Measurements from ENCODE around the gene NDUFS5.

Gene NDUFS5

DNA sequence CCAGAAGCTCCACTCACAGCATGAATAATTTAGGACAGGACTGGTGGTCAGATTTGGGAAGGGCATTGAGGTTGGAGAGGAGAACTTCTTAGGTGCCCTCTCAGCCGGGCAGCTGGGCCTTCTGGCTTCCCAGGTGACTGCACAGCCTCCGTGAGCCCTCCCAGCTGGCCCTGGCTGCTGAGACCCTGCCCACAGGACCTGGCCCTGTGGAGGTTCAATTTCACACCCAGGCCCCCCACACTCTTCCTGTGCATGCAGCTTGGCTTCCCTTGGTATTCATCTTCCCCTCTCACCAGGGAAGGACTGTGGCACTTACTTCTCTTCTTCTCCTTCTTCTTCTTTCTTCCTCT is 50.6 kb downstream of the NDUFS5 start:
- TF ChIP-seq ZBTB7A (IDR thresholded peaks at IDR 0.05; ENCODE audit: low read depth) (no peak), RAD21 (IDR thresholded peaks at IDR 0.05; ENCODE audit: low read depth) (no peak), CREB1 (IDR thresholded peaks at IDR 0.05; ENCODE audit: low read depth) (no peak)
- TF ChIP-seq, protein P1, sequence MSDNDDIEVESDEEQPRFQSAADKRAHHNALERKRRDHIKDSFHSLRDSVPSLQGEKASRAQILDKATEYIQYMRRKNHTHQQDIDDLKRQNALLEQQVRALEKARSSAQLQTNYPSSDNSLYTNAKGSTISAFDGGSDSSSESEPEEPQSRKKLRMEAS (IDR thresholded peaks at IDR 0.05): no peak
- TF ChIP-seq, protein P2, sequence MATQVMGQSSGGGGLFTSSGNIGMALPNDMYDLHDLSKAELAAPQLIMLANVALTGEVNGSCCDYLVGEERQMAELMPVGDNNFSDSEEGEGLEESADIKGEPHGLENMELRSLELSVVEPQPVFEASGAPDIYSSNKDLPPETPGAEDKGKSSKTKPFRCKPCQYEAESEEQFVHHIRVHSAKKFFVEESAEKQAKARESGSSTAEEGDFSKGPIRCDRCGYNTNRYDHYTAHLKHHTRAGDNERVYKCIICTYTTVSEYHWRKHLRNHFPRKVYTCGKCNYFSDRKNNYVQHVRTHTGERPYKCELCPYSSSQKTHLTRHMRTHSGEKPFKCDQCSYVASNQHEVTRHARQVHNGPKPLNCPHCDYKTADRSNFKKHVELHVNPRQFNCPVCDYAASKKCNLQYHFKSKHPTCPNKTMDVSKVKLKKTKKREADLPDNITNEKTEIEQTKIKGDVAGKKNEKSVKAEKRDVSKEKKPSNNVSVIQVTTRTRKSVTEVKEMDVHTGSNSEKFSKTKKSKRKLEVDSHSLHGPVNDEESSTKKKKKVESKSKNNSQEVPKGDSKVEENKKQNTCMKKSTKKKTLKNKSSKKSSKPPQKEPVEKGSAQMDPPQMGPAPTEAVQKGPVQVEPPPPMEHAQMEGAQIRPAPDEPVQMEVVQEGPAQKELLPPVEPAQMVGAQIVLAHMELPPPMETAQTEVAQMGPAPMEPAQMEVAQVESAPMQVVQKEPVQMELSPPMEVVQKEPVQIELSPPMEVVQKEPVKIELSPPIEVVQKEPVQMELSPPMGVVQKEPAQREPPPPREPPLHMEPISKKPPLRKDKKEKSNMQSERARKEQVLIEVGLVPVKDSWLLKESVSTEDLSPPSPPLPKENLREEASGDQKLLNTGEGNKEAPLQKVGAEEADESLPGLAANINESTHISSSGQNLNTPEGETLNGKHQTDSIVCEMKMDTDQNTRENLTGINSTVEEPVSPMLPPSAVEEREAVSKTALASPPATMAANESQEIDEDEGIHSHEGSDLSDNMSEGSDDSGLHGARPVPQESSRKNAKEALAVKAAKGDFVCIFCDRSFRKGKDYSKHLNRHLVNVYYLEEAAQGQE (IDR thresholded peaks at IDR 0.05; ENCODE audit: low read depth): no peak

DNA sequence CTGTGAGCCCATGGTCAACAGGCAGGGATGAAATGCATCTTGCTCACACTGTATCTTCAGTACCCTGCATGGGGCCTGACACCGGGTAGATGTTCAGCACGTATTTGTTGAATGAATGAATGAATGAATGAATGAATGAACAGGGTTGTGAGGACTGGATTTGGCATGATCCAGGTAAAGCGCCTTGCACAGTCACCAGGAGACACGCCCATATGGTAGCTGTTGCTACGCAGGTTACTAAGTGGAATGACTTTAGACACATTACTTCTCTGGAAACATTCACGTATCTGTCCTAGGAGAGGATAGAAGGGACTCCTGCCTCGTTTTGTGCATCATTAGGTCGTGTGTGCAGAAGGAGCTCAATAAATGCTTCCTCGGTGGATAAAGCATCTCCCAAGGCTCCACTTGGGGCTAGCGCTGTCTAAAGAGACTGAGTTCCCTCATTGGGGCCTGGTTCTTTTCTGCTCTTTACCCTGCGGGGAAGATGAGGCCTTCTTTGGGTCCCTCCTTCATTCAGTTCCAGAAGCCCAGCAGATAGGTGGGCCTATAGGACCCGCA is 54.2 kb downstream of the NDUFS5 start:
- TF ChIP-seq EP300 (IDR thresholded peaks at IDR 0.05; ENCODE audit: borderline replicate concordance): no peak
- no peak for TF ChIP-seq CEBPB (IDR thresholded peaks at IDR 0.05)
- TF ChIP-seq FOXM1 (IDR thresholded peaks at IDR 0.05; ENCODE audit: borderline replicate concordance, low read depth): no peak
- TF ChIP-seq, protein P3, sequence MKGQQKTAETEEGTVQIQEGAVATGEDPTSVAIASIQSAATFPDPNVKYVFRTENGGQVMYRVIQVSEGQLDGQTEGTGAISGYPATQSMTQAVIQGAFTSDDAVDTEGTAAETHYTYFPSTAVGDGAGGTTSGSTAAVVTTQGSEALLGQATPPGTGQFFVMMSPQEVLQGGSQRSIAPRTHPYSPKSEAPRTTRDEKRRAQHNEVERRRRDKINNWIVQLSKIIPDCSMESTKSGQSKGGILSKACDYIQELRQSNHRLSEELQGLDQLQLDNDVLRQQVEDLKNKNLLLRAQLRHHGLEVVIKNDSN (IDR thresholded peaks at IDR 0.05): no peak
- TF ChIP-seq EGR1 (IDR thresholded peaks at IDR 0.05): no peak
- TF ChIP-seq, protein P1 (IDR thresholded peaks at IDR 0.05): no peak
- no peak for TF ChIP-seq CREB1 (IDR thresholded peaks at IDR 0.05; ENCODE audit: low read depth)
- TF ChIP-seq ZBTB7A (IDR thresholded peaks at IDR 0.05; ENCODE audit: low read depth): no peak
- TF ChIP-seq YY1 (IDR thresholded peaks at IDR 0.05; ENCODE audit: low read depth): no peak
- no peak for TF ChIP-seq TCF12 (IDR thresholded peaks at IDR 0.05; ENCODE audit: low read depth)
- no peak for TF ChIP-seq TAF1 (IDR thresholded peaks at IDR 0.05; ENCODE audit: low read depth)
- TF ChIP-seq, protein P2 (IDR thresholded peaks at IDR 0.05; ENCODE audit: low read depth): no peak
- no peak for TF ChIP-seq TEAD4 (IDR thresholded peaks at IDR 0.05)
- TF ChIP-seq NFIC (IDR thresholded peaks at IDR 0.05): no peak
- no peak for TF ChIP-seq RAD21 (IDR thresholded peaks at IDR 0.05; ENCODE audit: low read depth)

DNA sequence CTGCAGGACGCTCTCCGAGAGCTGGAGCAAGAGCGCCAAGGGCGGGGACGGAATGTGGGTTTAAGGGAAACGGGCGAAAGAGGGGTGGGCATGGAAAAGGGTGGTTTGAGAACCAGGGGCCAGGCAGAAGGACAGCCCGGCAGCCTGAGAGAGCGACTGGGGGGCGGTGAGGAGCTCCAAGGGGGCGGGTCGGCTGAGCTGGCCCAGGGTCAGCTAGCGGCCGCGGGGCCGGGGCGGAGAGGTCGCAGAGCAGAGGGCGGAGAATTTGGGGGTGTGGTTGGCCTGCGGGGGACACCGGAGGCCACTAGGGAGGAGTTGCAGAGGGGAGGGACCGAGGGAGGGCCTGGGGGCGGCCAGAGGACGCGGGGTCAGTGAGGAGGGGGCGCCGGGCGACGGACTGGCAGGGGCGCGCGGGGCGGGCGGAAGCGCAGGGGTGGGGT is 54.7 kb downstream of the NDUFS5 start:
- no peak for TF ChIP-seq TEAD4 (IDR thresholded peaks at IDR 0.05)
- TF ChIP-seq CREB1 (IDR thresholded peaks at IDR 0.05; ENCODE audit: low read depth): no peak
- TF ChIP-seq ZBTB7A (IDR thresholded peaks at IDR 0.05; ENCODE audit: low read depth): no peak; the same call in 1 of the 2 replicates
- no peak for TF ChIP-seq TCF12 (IDR thresholded peaks at IDR 0.05; ENCODE audit: low read depth)

DNA sequence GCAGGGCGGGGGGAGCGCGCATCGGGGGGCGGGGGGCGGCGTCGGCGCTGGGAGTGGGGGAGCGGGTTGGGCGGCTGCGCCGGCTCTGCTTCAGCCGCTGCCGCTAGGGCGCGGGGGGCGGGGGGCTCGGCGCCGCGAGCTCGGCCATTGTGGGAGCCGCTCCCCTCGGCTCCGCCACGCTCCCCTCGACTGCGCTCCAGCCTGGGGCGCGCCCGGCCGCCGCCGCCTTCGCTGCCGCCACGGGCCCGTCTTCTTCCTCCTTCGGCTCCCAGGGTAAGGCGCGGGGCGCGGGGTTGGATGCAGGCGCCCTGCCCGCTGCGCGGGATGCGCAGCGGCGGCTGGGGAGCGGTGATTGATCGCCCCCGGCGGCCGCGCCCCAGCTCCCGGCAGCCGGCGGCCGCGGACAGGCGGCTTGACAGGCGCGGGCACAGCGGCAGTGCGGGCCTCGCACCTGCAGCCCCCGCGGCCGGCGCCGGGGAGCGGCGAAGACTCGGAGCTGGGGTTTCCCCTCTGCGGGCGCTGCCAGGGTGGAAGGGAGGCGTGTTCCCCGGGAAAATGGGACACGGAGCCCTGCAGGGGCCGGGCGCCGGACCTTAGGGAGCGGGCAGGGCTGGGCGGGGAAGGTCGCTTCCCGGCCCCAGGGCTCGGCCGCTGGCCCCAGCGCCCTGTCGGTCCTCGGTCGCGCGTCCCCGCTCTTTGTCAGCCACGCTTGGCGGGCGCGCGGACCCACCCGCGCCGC is 55.3 kb downstream of the NDUFS5 start:
- TF ChIP-seq TEAD4 (IDR thresholded peaks at IDR 0.05) (no peak), ZBTB7A (IDR thresholded peaks at IDR 0.05; ENCODE audit: low read depth) (no peak; the same call in 1 of the 2 replicates), CREB1 (IDR thresholded peaks at IDR 0.05; ENCODE audit: low read depth) (no peak), CEBPB (IDR thresholded peaks at IDR 0.05) (no peak), NFIC (IDR thresholded peaks at IDR 0.05) (no peak), FOXM1 (IDR thresholded peaks at IDR 0.05; ENCODE audit: borderline replicate concordance, low read depth) (no peak), TAF1 (IDR thresholded peaks at IDR 0.05; ENCODE audit: low read depth) (no peak)
- TF ChIP-seq, protein P2 (IDR thresholded peaks at IDR 0.05; ENCODE audit: low read depth): no peak
- TF ChIP-seq, protein P1 (IDR thresholded peaks at IDR 0.05): peak; percentile 27

Measured in Ishikawa (cell line).